GM19372 (cell line): ENCODE data around the gene ZNF555.

Experiments
- ATAC-seq: cut with Tn5 transposase; IDR thresholded peaks from one replicate; pipeline ENCODE4 v1.9.1; 2021; ENCODE audit warnings: mild to moderate bottlenecking, low read depth, moderate library complexity; ENCODE audit not compliant: unreplicated experiment

Gene ZNF555

DNA sequence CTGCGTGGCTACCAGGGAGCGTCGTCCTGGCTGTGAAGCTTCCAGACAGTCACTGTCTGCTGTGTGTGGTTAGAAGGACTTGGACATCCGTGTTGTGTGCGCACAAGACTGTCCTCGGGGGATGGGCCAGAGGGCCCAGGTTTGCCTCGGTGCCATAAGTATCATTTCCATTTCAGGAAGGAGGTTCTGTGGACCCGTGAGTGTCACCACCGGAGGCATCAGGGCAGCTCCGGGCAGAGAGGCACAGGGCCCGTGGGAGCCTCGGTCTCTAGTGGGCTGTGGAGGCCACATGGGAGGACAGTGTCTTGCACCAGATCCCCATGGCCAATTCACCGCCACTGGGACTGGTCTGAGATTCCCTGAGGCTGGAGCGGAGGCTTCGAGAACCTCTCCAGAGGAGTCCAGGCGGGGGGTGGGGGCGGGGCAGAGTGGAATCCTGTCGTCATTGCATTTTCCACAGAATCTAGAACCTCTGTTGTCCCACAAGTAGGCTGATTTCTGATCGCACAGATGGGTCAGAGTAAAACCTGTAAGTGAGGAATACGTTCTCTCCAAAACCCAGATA lies 65.4 kb downstream of the ZNF555 start:
- no peak for ATAC-seq
